H9 (cell line): Measurements from ENCODE around the gene CSRP1. TPM values are rescaled to one million over a fixed set of nuclear protein-coding genes. Genes with fewer than 3 reads are reported as not detected.

Source experiments
- DNase-seq: peaks from one replicate; pipeline ENCODE4 v3.0.0-alpha.2; 2017
- H2AFZ ChIP-seq: one replicate; pipeline ENCODE4 v1.6.1; 2013; ENCODE audit warnings: mild to moderate bottlenecking, low read length, control low read depth, moderate library complexity
- H2AK5ac ChIP-seq: 2 replicates; pipeline ENCODE4 v1.6.1; 2013; ENCODE audit warnings: low read length, control low read depth, mixed read lengths; ENCODE audit not compliant: insufficient read length
- H2BK120ac ChIP-seq: one replicate; pipeline ENCODE4 v1.6.1; 2013; ENCODE audit warnings: low read depth, mild to moderate bottlenecking, low read length, control low read depth, inconsistent platforms; ENCODE audit not compliant: poor library complexity, severe bottlenecking
- H2BK12ac ChIP-seq: 2 replicates; pipeline ENCODE4 v1.6.1; 2013; ENCODE audit warnings: low read length, control low read depth, mixed read lengths, low read depth; ENCODE audit not compliant: insufficient read length
- H2BK15ac ChIP-seq: 2 replicates; pipeline ENCODE4 v1.6.1; 2013; ENCODE audit warnings: low read depth, low read length, control low read depth
- H2BK20ac ChIP-seq: one replicate; pipeline ENCODE4 v1.6.1; 2013; ENCODE audit warnings: low read depth, mild to moderate bottlenecking, low read length, control low read depth, inconsistent platforms; ENCODE audit not compliant: poor library complexity, severe bottlenecking
- H2BK5ac ChIP-seq: 2 replicates; pipeline ENCODE4 v1.6.1; 2013; ENCODE audit warnings: low read length, control low read depth, mixed read lengths; ENCODE audit not compliant: insufficient read length
- H3K14ac ChIP-seq: 2 replicates; pipeline ENCODE4 v1.6.1; 2013; ENCODE audit warnings: low read length, control low read depth; ENCODE audit not compliant: insufficient read depth
- H3K18ac ChIP-seq: 2 replicates; pipeline ENCODE4 v1.6.1; 2013; ENCODE audit warnings: low read depth, mild to moderate bottlenecking, mixed read lengths, low read length, control low read depth; ENCODE audit not compliant: insufficient read length
- H3K23ac ChIP-seq: 2 replicates; pipeline ENCODE4 v1.6.1; 2013; ENCODE audit warnings: low read length, control low read depth, mixed read lengths, low read depth; ENCODE audit not compliant: insufficient read length
- H3K23me2 ChIP-seq: 2 replicates; pipeline ENCODE4 v1.6.1; 2013; ENCODE audit warnings: low read depth, mild to moderate bottlenecking, mixed read lengths, low read length, control low read depth; ENCODE audit not compliant: insufficient read length, poor library complexity, severe bottlenecking
- H3K27ac ChIP-seq: 2 replicates; pipeline ENCODE4 v1.5.1; 2013; ENCODE audit warnings: low read length, control low read depth, mixed read lengths, low read depth; ENCODE audit not compliant: insufficient read length
- H3K27me3 ChIP-seq: 2 replicates; pipeline ENCODE4 v1.6.1; 2013; ENCODE audit warnings: low read length, control low read depth, inconsistent platforms; ENCODE audit not compliant: insufficient read depth
- H3K4ac ChIP-seq: 2 replicates; pipeline ENCODE4 v1.6.1; 2013; ENCODE audit warnings: low read depth, mild to moderate bottlenecking, control low read depth, inconsistent platforms, low read length, moderate library complexity
- H3K4me1 ChIP-seq: 2 replicates; pipeline ENCODE4 v1.6.1; 2013; ENCODE audit warnings: low read length, control low read depth, inconsistent platforms; ENCODE audit not compliant: insufficient read depth
- H3K4me2 ChIP-seq: 2 replicates; pipeline ENCODE4 v1.6.1; 2013; ENCODE audit warnings: low read length, control low read depth, mixed read lengths; ENCODE audit not compliant: insufficient read length, insufficient read depth
- H3K56ac ChIP-seq: 2 replicates; pipeline ENCODE4 v1.6.1; 2013; ENCODE audit warnings: low read depth, mild to moderate bottlenecking, mixed read lengths, low read length, control low read depth; ENCODE audit not compliant: insufficient read length
- H3K79me1 ChIP-seq: 2 replicates; pipeline ENCODE4 v1.6.1; 2013; ENCODE audit warnings: low read depth, mild to moderate bottlenecking, moderate library complexity, low read length, control low read depth, inconsistent platforms; ENCODE audit not compliant: insufficient read depth, poor library complexity, severe bottlenecking
- H3K79me2 ChIP-seq: 2 replicates; pipeline ENCODE4 v1.6.1; 2013; ENCODE audit warnings: low read length, control low read depth, inconsistent platforms; ENCODE audit not compliant: insufficient read depth
- H3K9ac ChIP-seq: 2 replicates; pipeline ENCODE4 v1.6.1; 2013; ENCODE audit warnings: low read length, control low read depth, mixed read lengths; ENCODE audit not compliant: insufficient read length; ENCODE audit errors: extremely low read depth
- H3K9me3 ChIP-seq: one replicate; pipeline ENCODE4 v1.6.1; 2013; ENCODE audit warnings: low read depth, low read length, inconsistent platforms; ENCODE audit not compliant: control insufficient read depth
- H3T11ph ChIP-seq: one replicate; pipeline ENCODE4 v1.6.1; 2013; ENCODE audit warnings: mild to moderate bottlenecking, low read length, control low read depth, inconsistent platforms
- H4K20me1 ChIP-seq: one replicate; pipeline ENCODE4 v1.6.1; 2013; ENCODE audit not compliant: control insufficient read depth, insufficient read length, insufficient read depth
- H4K5ac ChIP-seq: 2 replicates; pipeline ENCODE4 v1.6.1; 2013; ENCODE audit warnings: low read depth, mild to moderate bottlenecking, mixed read lengths, low read length, control low read depth; ENCODE audit not compliant: insufficient read length
- H4K8ac ChIP-seq: replicated peaks from 2 replicates; pipeline ENCODE4 v1.6.1; 2013; ENCODE audit warnings: low read length, control low read depth, mixed read lengths, low read depth; ENCODE audit not compliant: insufficient read length
- H4K91ac ChIP-seq: 2 replicates; pipeline ENCODE4 v1.6.1; 2013; ENCODE audit warnings: low read depth, mild to moderate bottlenecking, moderate library complexity, mixed read lengths, low read length, control low read depth; ENCODE audit not compliant: insufficient read length
- H3K27ac Mint-ChIP-seq, 3 experiments: 2 replicates in 2 of 3; 3 replicates in 1 of 3; pipeline ENCODE4 v1.8.0; 2020 to 2021; ENCODE audit warnings: mixed read lengths in 3 of 3, mild to moderate bottlenecking in 1 of 3, moderate library complexity in 1 of 3
- H3K27me3 Mint-ChIP-seq: 2 replicates; pipeline ENCODE4 v1.8.0; 2021; ENCODE audit warnings: low read depth, mild to moderate bottlenecking, moderate library complexity, mixed read lengths
- H3K36me3 Mint-ChIP-seq, 3 experiments: 2 replicates in 2 of 3; 3 replicates in 1 of 3; pipeline ENCODE4 v1.8.0; 2020 to 2021; ENCODE audit warnings: low read depth in 3 of 3, mixed read lengths in 3 of 3; ENCODE audit not compliant: insufficient read depth in 1 of 3
- H3K4me1 Mint-ChIP-seq, 2 experiments: 2 replicates each; pipeline ENCODE4 v1.8.0; 2020; ENCODE audit warnings: mixed read lengths in 2 of 2
- H3K4me3 Mint-ChIP-seq, 2 experiments: 2 replicates in 1 of 2; 3 replicates in 1 of 2; pipeline ENCODE4 v1.8.0; 2020 to 2021; ENCODE audit warnings: mild to moderate bottlenecking in 2 of 2, mixed read lengths in 2 of 2, moderate library complexity in 1 of 2
- H3K9me3 Mint-ChIP-seq, 2 experiments: 2 replicates in 1 of 2; 3 replicates in 1 of 2; pipeline ENCODE4 v1.8.0; 2020; ENCODE audit warnings: mild to moderate bottlenecking in 2 of 2, mixed read lengths in 2 of 2, moderate library complexity in 1 of 2
- WGBS: extraction: QIAGEN DNeasy Blood & Tissue Kit; methylation state at CpG from one replicate; pipeline ENCODE4 v1.1.7; 2013; ENCODE audit warnings: missing lambda C conversion rate, low lambda C conversion rate, mixed read lengths; ENCODE audit not compliant: insufficient read length; ENCODE audit errors: extremely low coverage; 5-methylcytosine and 5-hydroxymethylcytosine counted together
- total RNA-seq: library from RNA; stranded (reverse); gene quantifications from 2 replicates; pipeline ENCODE4 v1.2.1, GENCODE V29; 2021
- TF ChIP-seq, protein P1 (sequence below): fragments of 200-600 bp; sonication (generic); conservative IDR thresholded peaks from 3 replicates; pipeline ENCODE4 v1.8.0; 2021; ENCODE audit warnings: antibody characterized with exemption, mild to moderate bottlenecking

CSRP1 gene
- total RNA-seq, 1 experiment from 2014 or later = 0.44 TPM

DNA sequence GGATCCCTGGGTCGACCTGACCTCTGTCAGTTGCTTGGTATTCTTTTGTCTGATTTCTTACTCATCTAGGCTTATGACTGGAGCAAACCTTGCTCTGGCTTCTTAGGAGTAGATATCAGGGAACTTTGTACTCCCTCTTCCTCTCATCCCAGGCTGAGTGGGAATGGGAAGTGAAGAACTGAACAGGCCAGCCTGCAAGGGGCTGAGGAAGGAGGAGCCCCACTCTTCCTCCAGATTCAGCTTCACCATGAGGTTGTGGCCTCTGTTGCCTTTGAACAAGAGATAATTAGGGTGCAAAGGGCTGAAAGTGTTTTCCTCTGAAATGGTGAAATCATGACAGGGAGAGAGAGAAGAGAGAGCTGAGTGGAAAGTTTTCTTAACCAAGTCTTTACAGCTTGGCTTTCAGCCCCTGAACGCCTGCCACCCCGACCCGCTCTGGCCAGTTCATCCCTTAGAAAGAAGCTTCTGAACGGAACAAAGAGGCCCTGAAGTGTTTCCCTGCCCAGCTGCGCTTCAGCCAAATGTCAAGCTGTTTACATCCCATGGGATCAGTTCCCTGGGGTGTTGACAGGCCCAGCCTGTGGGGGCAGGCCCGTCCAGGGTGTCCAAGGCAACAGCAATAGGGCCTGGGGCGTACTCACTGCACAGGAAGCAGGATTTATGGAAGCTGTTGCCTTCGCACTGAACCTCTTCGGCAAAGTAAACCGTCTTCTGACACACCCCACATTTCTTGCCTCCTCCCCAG lies 11.2 kb downstream of the CSRP1 start:
- H4K5ac ChIP-seq = no peak overlapping the region
- peaks cover 23 to 38% of the 10 kb centered on the region in 2 experiments for H3K4me1 Mint-ChIP-seq
- no peak overlapping the region for H3K23ac ChIP-seq
- H3K4me2 ChIP-seq = no peak overlapping the region
- H3K27ac ChIP-seq = no peak overlapping the region
- no peaks in the 10 kb centered on the region for H3K9me3 ChIP-seq
- H2BK120ac ChIP-seq = no peak overlapping the region
- H2BK12ac ChIP-seq = no peak overlapping the region
- H3K4me1 ChIP-seq = peaks cover 3% of the 10 kb centered on the region; the same call in 1 of the 2 replicates
- no peak overlapping the region for H3K4ac ChIP-seq
- H3K36me3 Mint-ChIP-seq = peaks cover 0 to 4% (median 0%) of the 10 kb centered on the region in 3 experiments; a peak in 2 of 7 replicates
- H4K91ac ChIP-seq = no peak overlapping the region
- H4K8ac ChIP-seq = no peak overlapping the region
- no peak overlapping the region for H3K56ac ChIP-seq
- H3T11ph ChIP-seq = no peak overlapping the region
- no peak overlapping the region for H2BK20ac ChIP-seq
- no CpG with 5 or more reads among the region's 11 CpGs for WGBS
- H2AFZ ChIP-seq = no peak overlapping the region
- no peaks in the 10 kb centered on the region for H3K27me3 ChIP-seq
- H3K23me2 ChIP-seq = no peaks in the 10 kb centered on the region
- no peak overlapping the region; the same call in 1 of the 2 replicates for H3K14ac ChIP-seq
- DNase-seq = no peak
- H4K20me1 ChIP-seq = no peaks in the 10 kb centered on the region
- no peak overlapping the region for H2BK15ac ChIP-seq
- H3K27me3 Mint-ChIP-seq = no peaks in the 10 kb centered on the region; the same call in 1 of the 2 replicates
- no peak overlapping the region for H2AK5ac ChIP-seq
- H3K9ac ChIP-seq = no peak overlapping the region
- no peak overlapping the region for H3K4me3 Mint-ChIP-seq
- H2BK5ac ChIP-seq = no peak overlapping the region
- TF ChIP-seq, protein P1, sequence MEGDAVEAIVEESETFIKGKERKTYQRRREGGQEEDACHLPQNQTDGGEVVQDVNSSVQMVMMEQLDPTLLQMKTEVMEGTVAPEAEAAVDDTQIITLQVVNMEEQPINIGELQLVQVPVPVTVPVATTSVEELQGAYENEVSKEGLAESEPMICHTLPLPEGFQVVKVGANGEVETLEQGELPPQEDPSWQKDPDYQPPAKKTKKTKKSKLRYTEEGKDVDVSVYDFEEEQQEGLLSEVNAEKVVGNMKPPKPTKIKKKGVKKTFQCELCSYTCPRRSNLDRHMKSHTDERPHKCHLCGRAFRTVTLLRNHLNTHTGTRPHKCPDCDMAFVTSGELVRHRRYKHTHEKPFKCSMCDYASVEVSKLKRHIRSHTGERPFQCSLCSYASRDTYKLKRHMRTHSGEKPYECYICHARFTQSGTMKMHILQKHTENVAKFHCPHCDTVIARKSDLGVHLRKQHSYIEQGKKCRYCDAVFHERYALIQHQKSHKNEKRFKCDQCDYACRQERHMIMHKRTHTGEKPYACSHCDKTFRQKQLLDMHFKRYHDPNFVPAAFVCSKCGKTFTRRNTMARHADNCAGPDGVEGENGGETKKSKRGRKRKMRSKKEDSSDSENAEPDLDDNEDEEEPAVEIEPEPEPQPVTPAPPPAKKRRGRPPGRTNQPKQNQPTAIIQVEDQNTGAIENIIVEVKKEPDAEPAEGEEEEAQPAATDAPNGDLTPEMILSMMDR = no peak
- H3K18ac ChIP-seq = no peak overlapping the region
- H3K79me1 ChIP-seq = no peaks in the 10 kb centered on the region
- no peak overlapping the region for H3K27ac Mint-ChIP-seq
- H3K79me2 ChIP-seq = no peaks in the 10 kb centered on the region
- peaks cover 3 to 5% of the 10 kb centered on the region in 2 experiments; a peak in 3 of 5 replicates for H3K9me3 Mint-ChIP-seq
